Activated CD4-positive, alpha-beta T cell treated with anti-CD3 and anti-CD28 coated beads, Interleukin-2, amount 50 U/mL, for 1 hour (primary cell): ENCODE data around the gene RNF145.
"Not testable (repeated sequence)": the region's sequence is repeated elsewhere in the genome, so short reads cannot be mapped to it uniquely, and the experiment has no call there.

ENCODE experiments used
- DNase-seq: peaks from one replicate; pipeline ENCODE4 v3.0.0-alpha.2; 2020

Gene RNF145

DNA sequence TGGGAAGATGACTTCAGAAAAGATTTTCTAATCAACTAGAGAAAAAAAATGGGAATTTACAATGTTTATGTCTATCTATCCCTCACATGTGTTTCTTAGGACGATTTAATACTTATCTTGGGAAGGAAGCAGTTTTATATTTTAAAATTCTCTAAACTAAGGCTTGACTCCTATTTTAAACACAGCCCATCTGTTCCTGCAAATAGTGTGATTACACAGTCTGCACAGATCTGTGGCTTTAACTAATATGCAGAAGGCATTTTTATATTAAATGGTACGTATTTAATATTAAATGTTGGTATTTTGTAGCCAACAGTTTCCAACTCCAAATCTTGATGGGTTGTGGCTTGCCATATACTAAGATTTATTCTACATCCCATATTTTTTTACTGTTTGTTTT, 56.5 kb downstream of the RNF145 start:
- DNase-seq: no peak

GRCh38 chr5:159149085-159149484, 60.3 kb downstream of the RNF145 start:
- no peak for DNase-seq

DNA sequence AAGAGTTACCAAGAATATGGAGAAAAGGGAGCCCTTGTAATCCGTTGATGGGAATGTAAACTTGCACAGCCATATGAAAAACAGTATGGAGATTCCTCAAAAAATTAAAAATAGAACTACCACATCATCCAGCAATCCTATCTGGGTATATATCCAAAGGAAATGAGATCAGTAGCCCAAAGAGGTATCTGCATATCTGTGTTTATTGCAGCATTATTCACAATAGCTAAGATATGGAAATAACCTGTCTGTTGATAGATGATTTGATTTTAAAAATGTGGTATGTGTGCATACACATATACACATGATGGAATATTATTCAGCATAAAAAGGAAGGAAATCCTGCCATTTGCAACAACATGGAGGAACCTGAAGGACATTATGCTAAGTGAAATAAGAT, 61.4 kb downstream of the RNF145 start:
- no peak for DNase-seq

- no peak for DNase-seq
These were observed 62.5 kb downstream of the RNF145 start for GRCh38 chr5:159146839-159147238.

DNA sequence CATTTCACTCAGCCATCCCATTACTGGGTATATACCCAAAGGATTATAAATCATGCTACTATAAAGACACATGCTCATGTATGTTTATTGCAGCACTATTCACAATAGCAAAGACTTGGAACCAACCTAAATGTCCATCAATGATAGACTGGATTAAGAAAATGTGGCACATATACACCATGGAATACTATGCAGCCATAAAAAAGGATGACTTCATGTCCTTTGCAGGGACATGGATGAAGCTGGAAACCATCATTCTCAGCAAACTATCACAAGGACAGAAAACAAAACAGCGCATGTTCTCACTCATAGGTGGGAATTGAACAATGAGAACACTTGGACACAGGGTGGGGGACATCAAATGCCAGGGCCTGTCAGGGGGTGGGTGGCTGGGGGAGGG, 64.2 kb downstream of the RNF145 start:
- not testable (repeated sequence) for DNase-seq

DNA sequence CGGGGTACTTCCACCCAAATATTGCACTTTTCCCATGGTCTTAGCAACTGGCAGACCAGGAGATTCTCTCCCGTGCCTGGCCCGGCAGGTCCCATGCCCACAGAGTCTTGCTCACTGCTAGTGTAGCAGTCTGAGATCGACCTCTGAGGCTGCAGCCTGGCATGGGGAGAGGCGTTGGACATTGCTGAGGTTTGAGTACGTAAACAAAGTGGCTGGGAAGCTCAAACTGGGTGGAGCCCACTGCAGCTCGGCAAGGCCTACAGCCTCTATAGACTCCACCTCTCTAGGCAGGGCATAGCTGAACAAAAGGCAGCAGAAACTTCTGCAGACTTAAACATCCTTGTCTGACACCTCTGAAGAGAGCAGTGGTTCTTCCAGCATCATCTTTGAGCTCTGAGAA, 69.6 kb downstream of the RNF145 start:
- no peak for DNase-seq

- no peak for DNase-seq
These were observed 73.3 kb downstream of the RNF145 start for GRCh38 chr5:159135896-159136531.

DNA sequence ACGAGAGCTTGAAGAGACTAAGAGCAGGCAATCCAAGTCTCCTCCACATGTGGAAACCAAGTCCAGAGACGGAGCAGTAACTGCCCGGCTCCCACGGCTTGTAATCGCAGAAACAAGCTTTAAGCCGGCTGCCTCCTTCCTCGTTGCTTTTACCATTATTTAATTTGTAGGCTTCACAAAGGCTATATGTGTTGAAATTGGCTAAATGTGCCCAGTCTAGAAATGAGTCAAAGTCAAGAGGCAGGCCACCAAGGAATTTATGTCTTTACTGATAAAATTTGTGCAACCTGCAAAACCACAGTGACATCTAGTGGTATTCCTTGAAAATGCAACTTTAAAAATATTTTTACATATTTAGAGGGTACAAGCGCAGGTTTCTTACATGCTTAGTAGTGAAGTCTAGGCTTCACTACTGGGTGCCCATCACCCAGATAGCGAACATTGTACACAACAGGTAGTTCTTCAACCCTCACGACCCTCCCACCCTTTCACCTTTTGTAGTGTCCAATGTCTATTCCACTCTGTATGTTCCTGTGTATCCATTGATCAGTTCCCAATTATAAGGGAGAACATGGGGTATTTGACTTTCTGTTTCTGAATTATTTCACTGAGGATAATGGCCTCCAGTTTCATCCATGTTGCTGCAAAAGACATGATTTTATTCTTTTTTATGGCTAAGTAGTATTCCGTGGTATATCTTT, 76.2 kb downstream of the RNF145 start:
- DNase-seq: no peak

DNA sequence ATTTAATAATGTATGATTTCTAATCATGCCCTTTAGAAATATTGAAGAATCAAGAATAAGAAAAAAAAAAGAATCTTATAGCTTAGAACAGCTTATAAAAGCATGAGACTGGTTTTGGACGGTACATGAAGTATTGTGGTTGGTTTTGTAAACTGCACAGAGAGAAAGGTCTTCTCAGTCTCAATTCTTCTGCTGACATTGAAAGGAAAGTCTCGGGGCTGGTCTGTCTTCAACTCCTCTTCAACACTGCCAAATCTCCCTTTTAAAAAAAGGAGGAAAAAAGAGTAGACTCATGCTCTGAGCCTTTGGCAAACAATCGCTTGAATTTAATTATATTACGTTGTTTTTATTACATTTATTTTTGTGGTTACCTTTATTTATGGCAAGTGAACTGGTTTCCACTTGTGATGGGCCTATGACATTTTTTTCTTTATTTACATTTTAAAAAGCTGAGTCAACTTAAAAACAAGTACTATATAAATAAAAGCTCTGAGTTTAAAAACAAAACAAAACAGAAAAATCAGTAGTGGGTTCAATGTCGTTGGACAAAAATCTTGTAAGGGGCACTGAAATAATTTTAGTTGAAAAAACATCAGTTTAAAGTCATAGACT, 76.8 kb downstream of the RNF145 start:
- no peak for DNase-seq

GRCh38 chr5:159131951-159132350, 77.4 kb downstream of the RNF145 start:
- DNase-seq: no peak

DNA sequence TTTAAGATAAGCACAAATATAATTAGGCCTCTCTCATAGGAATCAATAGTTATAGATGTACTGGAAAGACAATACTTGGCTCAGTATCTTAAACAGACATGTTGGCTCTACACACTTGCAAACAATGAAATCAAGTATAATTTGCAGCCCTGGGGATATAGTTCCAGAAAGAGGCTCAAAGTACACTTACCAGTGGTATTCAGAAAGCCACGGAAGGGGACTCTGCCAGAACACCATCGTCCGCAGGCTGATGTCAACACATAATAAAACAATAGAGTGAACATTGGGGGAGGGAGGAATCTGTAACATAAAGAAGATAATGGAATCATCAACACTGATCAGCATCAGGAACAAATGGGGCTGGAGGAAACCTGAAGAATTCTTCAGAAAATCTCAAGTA, 78.5 kb downstream of the RNF145 start:
- DNase-seq: no peak

DNA sequence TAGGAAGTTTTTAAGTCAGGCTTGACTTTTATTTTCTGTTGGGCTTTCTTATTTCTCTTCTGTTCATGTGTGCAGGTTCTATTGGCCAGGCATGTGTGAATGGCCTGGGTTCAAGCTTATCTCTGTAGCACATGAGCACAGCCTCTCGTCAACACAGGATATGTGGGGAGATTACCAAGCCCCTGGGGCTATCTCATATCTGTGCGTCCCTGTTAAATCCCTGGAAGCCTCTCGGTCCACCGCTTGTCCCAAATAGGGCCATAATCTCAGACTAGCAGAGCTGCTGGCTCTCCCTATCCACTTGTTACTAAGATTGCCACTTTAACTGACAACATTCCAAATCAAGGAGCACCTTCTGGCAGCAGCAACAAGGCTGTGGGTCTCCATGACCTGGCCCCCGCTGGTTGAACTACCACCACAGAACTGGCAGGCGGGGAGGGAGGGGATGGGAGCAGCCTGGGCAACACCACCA, 81.2 kb downstream of the RNF145 start:
- no peak for DNase-seq

GRCh38 chr5:159123700-159124099, 85.7 kb downstream of the RNF145 start:
- no peak for DNase-seq

DNA sequence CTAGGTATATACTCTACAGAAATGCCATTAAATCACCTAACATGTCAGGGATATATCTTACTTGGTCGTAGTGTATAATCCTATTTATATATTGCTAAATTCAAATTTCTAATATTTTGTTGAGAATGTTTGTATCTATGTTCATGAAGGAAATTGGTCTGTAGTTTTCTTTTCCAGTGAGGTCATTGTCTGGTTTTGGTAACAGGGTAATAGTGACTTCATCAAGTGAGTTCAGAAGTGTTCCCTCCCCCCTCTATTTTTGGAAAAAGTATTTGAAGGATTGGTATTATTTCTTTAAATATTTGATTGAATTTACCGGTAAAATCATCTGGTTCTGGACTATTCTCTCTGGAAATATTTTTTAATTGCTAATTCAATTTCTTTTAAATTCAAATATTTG, 86.2 kb downstream of the RNF145 start:
- DNase-seq: no peak

DNA sequence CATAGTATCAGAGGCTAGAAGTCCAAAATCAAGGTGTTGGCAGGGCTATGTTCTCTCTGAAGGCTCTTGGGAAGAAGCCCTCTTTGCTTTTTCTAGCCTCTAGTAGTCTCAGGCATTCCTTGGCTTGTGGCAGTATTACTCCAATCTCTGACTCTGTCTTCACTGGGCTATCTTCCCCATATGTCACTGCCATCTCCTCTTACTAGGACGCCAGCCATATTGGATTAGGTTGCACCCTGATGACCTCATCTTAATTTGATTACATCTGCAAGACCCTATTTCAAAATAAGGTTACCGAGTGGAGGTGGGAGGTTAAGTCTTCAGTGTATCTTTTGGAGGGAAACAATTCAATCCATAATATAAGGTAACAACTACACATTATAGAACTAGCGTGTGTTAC, 88.3 kb downstream of the RNF145 start:
- no peak for DNase-seq

GRCh38 chr5:159120446-159120845, 88.9 kb downstream of the RNF145 start:
- DNase-seq: no peak

- DNase-seq: not testable (repeated sequence)
These were observed 89.5 kb downstream of the RNF145 start for GRCh38 chr5:159119842-159120241.

DNA sequence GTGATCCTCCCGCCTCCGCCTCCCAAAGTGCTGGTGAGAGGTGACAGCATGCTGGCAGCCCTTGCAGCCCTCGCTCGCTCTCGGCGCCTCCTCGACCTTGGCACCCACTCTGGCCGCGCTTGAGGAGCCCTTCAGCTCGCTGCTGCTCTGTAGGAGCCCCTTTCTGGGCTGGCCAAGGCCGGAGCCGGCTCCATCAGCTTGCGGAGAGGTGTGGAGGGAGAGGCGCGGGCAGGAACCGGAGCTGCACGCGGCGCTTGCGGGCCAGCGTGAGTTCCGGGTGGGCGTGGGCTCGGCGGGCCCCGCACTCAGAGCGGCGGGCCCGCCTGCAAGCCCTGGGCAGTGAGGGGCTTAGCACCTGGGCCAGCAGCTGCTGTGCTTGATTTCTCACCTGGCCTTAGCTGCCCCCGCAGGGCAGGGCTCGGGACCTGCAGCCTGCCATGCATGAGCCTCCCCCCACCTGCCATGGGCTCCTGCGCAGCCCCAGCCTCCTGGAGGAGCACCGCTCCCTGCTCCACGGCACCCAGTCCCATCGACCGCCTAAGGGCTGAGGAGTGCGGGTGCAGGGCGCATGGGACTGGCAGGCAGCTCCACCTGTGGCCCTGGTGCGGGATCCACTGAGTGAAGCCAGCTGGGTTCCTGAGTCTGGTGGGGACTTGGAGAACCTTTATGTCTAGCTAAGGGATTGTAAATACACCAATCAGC, 90.2 kb downstream of the RNF145 start:
- not testable (repeated sequence) for DNase-seq

DNA sequence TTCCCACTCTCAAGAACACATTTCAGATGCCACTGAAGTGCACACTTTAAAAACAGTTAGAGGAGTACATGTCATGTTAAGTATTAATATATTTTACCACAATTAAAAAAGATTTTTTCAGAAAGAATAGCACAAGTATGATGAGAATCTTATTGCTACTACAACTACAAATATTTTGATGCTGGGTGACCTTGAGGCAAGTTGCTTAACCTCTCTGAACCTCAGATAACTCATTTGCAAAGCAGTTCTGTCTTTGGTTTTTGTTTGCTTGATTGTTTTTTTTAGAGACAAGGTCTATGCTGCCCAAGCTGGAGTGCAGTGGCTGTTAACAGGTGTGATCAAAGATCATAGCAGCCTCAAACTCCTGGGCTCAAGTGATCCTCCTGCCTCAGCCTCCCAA, 95.9 kb downstream of the RNF145 start:
- no peak for DNase-seq

DNA sequence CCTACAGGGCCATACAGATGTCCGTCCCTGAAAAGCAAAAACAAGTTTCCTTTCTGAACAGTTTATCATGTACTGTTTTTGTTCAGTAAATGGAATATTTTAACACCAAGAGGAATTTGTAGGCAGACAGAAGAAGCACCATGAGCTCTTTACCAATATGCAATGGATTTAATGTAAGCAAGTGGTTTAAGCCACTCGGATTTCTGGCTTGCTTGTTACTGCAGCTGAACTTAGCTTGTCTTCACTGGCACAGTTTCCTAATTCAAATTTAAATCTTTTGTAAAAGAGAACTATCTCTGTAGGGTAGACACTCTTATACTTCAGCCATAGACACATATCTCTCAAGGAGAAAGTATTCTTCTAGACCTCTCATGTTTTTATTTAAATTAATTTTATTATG, 96.9 kb downstream of the RNF145 start:
- DNase-seq: no peak
